Endothelial cell of umbilical vein (primary cell): ENCODE results near the gene KMT5C. TPM values are rescaled to one million over a fixed set of nuclear protein-coding genes. Genes with fewer than 3 reads are reported as not detected.

Source experiments
- BruUV-seq: library from RNA; stranded (reverse); fragments of 400-500 nt; replicated peaks from 2 replicates; lab custom pipeline; 2021; lab: Mats Ljungman, UMichigan
- CTCF ChIA-PET: fragments of 300-600, 350-600 bp; sonication (Branson Sonifier 250); formaldehyde crosslinking; loops from one replicate; lab custom pipeline; 2021; ENCODE audit warnings: antibody characterized with exemption, inconsistent platforms; lab: Charles Lee
- POLR2A ChIA-PET: fragments of 300-600, 350-600 bp; sonication (Branson Sonifier 250); formaldehyde crosslinking; loops from one replicate; lab custom pipeline; 2021; ENCODE audit warnings: antibody characterized with exemption, inconsistent platforms; lab: Charles Lee
- DNase-seq: peaks from one replicate; pipeline ENCODE4 v3.0.0-alpha.2; 2011; ENCODE audit warnings: low read depth, low spot score
- FAIRE-seq: peaks from 2 replicates; lab custom pipeline; 2011; peaks lifted over from hg19 to GRCh38; lab: Jason Lieb, UNC
- H2AFZ ChIP-seq: 2 replicates; pipeline ENCODE4 v1.6.0; 2012; ENCODE audit warnings: low read depth, low read length, control low read depth, inconsistent platforms
- H3K27ac ChIP-seq: 2 replicates; pipeline ENCODE4 v1.5.1; 2011; ENCODE audit warnings: low read depth, mild to moderate bottlenecking, control low read depth, low read length, moderate library complexity; ENCODE audit not compliant: insufficient read depth
- H3K27me3 ChIP-seq, 2 experiments: 2 replicates each; pipeline versions ENCODE4 v1.6.0 to v1.6.1; 2011; ENCODE audit warnings: low read length in 2 of 2, mixed read lengths in 1 of 2; ENCODE audit not compliant: control insufficient read depth in 2 of 2, insufficient read depth in 2 of 2
- H3K36me3 ChIP-seq, 2 experiments: 2 replicates in 1 of 2; 3 replicates in 1 of 2; pipeline ENCODE4 v1.5.1; 2011; ENCODE audit warnings: low read length in 2 of 2, mild to moderate bottlenecking in 1 of 2, moderate library complexity in 1 of 2; ENCODE audit not compliant: control insufficient read depth in 2 of 2, insufficient read depth in 2 of 2; ENCODE audit errors: extremely low read depth in 1 of 2
- H3K4me1 ChIP-seq: 3 replicates; pipeline ENCODE4 v1.5.1; 2011; ENCODE audit warnings: mild to moderate bottlenecking, low read length; ENCODE audit not compliant: control insufficient read depth, insufficient read depth; ENCODE audit errors: extremely low read depth
- H3K4me2 ChIP-seq: 2 replicates; pipeline ENCODE4 v1.6.1; 2011; ENCODE audit warnings: low read length, control low read depth, mixed read lengths; ENCODE audit not compliant: insufficient read depth
- H3K4me3 ChIP-seq, 3 experiments: fragments of 200-600 bp in 1 of 3; sonication (generic), shearing (Covaris generic) in 1 of 3; replicated peaks in 1 of 3; 2 replicates each; pipeline ENCODE4 v1.5.1; 2011 to 2016; ENCODE audit warnings: control low read depth in 3 of 3, low read length in 3 of 3, mild to moderate bottlenecking in 2 of 3, inconsistent platforms in 1 of 3, low read depth in 1 of 3, moderate library complexity in 1 of 3; ENCODE audit not compliant: insufficient read depth in 1 of 3
- H3K79me2 ChIP-seq: 2 replicates; pipeline ENCODE4 v1.6.0; 2012; ENCODE audit warnings: low read length, inconsistent platforms; ENCODE audit not compliant: control insufficient read depth, insufficient read depth
- H3K9ac ChIP-seq: replicated peaks from 2 replicates; pipeline ENCODE3; 2011; ENCODE audit warnings: low read length, control low read depth; ENCODE audit not compliant: insufficient read depth; ENCODE audit errors: extremely low read depth
- H3K9me1 ChIP-seq: replicated peaks from 3 replicates; pipeline ENCODE4 v1.6.0; 2011; ENCODE audit warnings: mild to moderate bottlenecking, low read length; ENCODE audit not compliant: control insufficient read depth, insufficient read depth; ENCODE audit errors: extremely low read depth
- H3K9me3 ChIP-seq: replicated peaks from 2 replicates; pipeline ENCODE4 v1.5.1; 2012; ENCODE audit warnings: low read length, inconsistent platforms; ENCODE audit not compliant: control insufficient read depth, insufficient read depth
- H4K20me1 ChIP-seq: replicated peaks from 2 replicates; pipeline ENCODE3; 2011; ENCODE audit warnings: mild to moderate bottlenecking, low read length; ENCODE audit not compliant: control insufficient read depth, insufficient read depth; ENCODE audit errors: extremely low read depth
- CTCF ChIP-seq, 2 donors: IDR thresholded peaks; 1 replicate in 1 of 2; 2 replicates in 1 of 2; pipeline ENCODE4 v1.5.1; 2011; ENCODE audit warnings: low read length in 2 of 2, mild to moderate bottlenecking in 2 of 2, moderate library complexity in 2 of 2, control low read depth in 1 of 2, inconsistent platforms in 1 of 2, low read depth in 1 of 2; ENCODE audit not compliant: insufficient read depth in 1 of 2; ENCODE audit errors: extremely low read depth in 1 of 2
- EZH2 ChIP-seq: IDR thresholded peaks from 2 replicates; pipeline ENCODE4 v1.6.1; 2012; ENCODE audit warnings: borderline replicate concordance, low read depth, mild to moderate bottlenecking, moderate library complexity, low read length, inconsistent platforms; ENCODE audit not compliant: severe bottlenecking
- FOS ChIP-seq: IDR thresholded peaks from 2 replicates; pipeline ENCODE4 v1.6.1; 2011; ENCODE audit warnings: mild to moderate bottlenecking, low read length, moderate library complexity, borderline replicate concordance; ENCODE audit not compliant: insufficient read depth
- GATA2 ChIP-seq: IDR thresholded peaks from 2 replicates; pipeline ENCODE4 v1.7.0; 2011; ENCODE audit warnings: low read depth, mild to moderate bottlenecking, moderate library complexity, mixed read lengths, low read length; ENCODE audit not compliant: insufficient read length, insufficient read depth
- JUN ChIP-seq: IDR thresholded peaks from 2 replicates; pipeline ENCODE4 v1.6.1; 2011; ENCODE audit warnings: borderline replicate concordance, low read depth; ENCODE audit not compliant: insufficient read length, insufficient read depth
- MAX ChIP-seq: IDR thresholded peaks from 2 replicates; pipeline ENCODE4 v1.6.1; 2011; ENCODE audit not compliant: insufficient read depth, insufficient read length
- MYC ChIP-seq: IDR thresholded peaks from one replicate; pipeline ENCODE4 v1.6.1; 2011; ENCODE audit warnings: mild to moderate bottlenecking, low read depth, low read length
- POLR2A ChIP-seq: IDR thresholded peaks from 2 replicates; pipeline ENCODE4 v1.6.1; 2012; ENCODE audit warnings: low read depth, mild to moderate bottlenecking, control low read depth, low read length
- POLR2AphosphoS5 ChIP-seq: IDR thresholded peaks from 2 replicates; pipeline ENCODE4 v1.6.1; 2012; ENCODE audit warnings: low read depth, mild to moderate bottlenecking, control low read depth, low read length, moderate library complexity; ENCODE audit not compliant: insufficient read depth
- dilution Hi-C: fragments of 300-500 bp; cut with MboI; formaldehyde crosslinking; loops from one replicate; pipeline ENCODE4 v1.15.0; 2019; ENCODE audit warnings: low sequenced_read_pairs; ENCODE audit not compliant: extremely low pct_ligation_motif_present
- intact Hi-C: fragments of 100-400 bp; cut with micrococcal nuclease; formaldehyde crosslinking; loops from one replicate; pipeline ENCODE4 v1.10.0; 2022
- polyA plus RNA-seq, 4 experiments: library from polyadenylated mRNA; depleted of rRNA in 3 of 4; stranded (reverse) in 3 of 4; unstranded in 1 of 4; fragments of >200 nt; gene quantifications; 2 replicates each; pipeline versions ENCODE4 v1.2.1 to v1.2.3, GENCODE V29; 2011 to 2012; ENCODE audit warnings: missing spikeins in 1 of 4
- total RNA-seq: library from RNA; stranded (reverse); gene quantifications from 2 replicates; pipeline ENCODE4 v1.2.3, GENCODE V29; 2021

KMT5C gene
- total and polyA plus RNA-seq, 2 donors (not counting 3 experiments of a cell fraction or from before 2014, with no cell fraction given): 7.2 to 13.5 TPM

- dilution Hi-C loops (no loop called here), intact Hi-C loops (loop anchor here (1.0 kb wide), 1 partner anchor 33 kb away; the partner anchor contains the start of gene KMT5C)
- Histone ChIP-seq H3K79me2 (no peaks in the 10 kb centered on the region), H3K36me3 (no peaks in the 10 kb centered on the region), H4K20me1 (no peaks in the 10 kb centered on the region), H3K9ac (no peak overlapping the region), H3K4me3 (no peak overlapping the region), H3K27me3 (no peaks in the 10 kb centered on the region), H3K4me1 (no peaks in the 10 kb centered on the region), H3K9me3 (no peaks in the 10 kb centered on the region), H3K4me2 (no peak overlapping the region), H3K9me1 (no peaks in the 10 kb centered on the region), H3K27ac (no peak overlapping the region), H2AFZ (no peak overlapping the region)
- CTCF ChIA-PET: interaction anchor here (0.6 to 1.4 kb wide), 3 partner anchors 78 to 165 kb away, joined by 3 to 7 read pairs (median 3); partner anchors contain the start of gene TMEM238
- POLR2A ChIA-PET: no interaction called here
- FAIRE-seq (no peak), DNase-seq (no peak)
- no peak for TF ChIP-seq JUN
- TF ChIP-seq MAX: no peak
- TF ChIP-seq POLR2A: no peak
- no peak for TF ChIP-seq EZH2
- no peak for TF ChIP-seq GATA2
- TF ChIP-seq CTCF (IDR thresholded peaks at IDR 0.05; ENCODE audit: extremely low read depth in 1 of 2, insufficient read depth in 1 of 2, low read depth in 1 of 2, low read length in 2 of 2): no peak
- TF ChIP-seq FOS: no peak
- TF ChIP-seq MYC: no peak
- TF ChIP-seq POLR2AphosphoS5: no peak
- BruUV-seq: no TSS peak
Measured at GRCh38 chr19:55305983-55306562, 33.6 kb upstream of the KMT5C start.
